Suprapubic skin (tissue), 4 donors: ENCODE measurements around the gene BCL6B. TPM values are rescaled to one million over a fixed set of nuclear protein-coding genes. Genes with fewer than 3 reads are reported as not detected.

Source experiments
- DNase-seq, 2 donors: peaks; one replicate each; pipeline ENCODE4 v3.0.0-alpha.2; 2019; ENCODE audit warnings: low spot score in 2 of 2
- H3K27ac ChIP-seq: fragments of 200-600 bp; sonication (generic); one replicate; pipeline ENCODE4 v1.5.1; 2019
- H3K27me3 ChIP-seq: fragments of 200-600 bp; sonication (generic); one replicate; pipeline ENCODE4 v1.5.1; 2019
- H3K36me3 ChIP-seq: fragments of 200-600 bp; sonication (generic); one replicate; pipeline ENCODE4 v1.5.1; 2019
- H3K4me1 ChIP-seq: fragments of 200-600 bp; sonication (generic); one replicate; pipeline ENCODE4 v1.5.1; 2019
- H3K4me3 ChIP-seq: fragments of 200-600 bp; sonication (generic); one replicate; pipeline ENCODE4 v1.5.1; 2019; ENCODE audit warnings: mild to moderate bottlenecking
- H3K9me3 ChIP-seq: fragments of 200-600 bp; sonication (generic); one replicate; pipeline ENCODE4 v1.5.1; 2019
- EP300 ChIP-seq: sonication (generic); formaldehyde crosslinking; IDR thresholded peaks from one replicate; pipeline ENCODE4 v1.6.1; 2017; ENCODE audit warnings: antibody characterized with exemption
- POLR2A ChIP-seq, 2 donors: fragments of 450-650 bp; IDR thresholded peaks; one replicate each; pipeline ENCODE4 v1.6.1; 2017; ENCODE audit warnings: antibody characterized with exemption in 2 of 2, mild to moderate bottlenecking in 2 of 2, moderate library complexity in 2 of 2
- POLR2AphosphoS5 ChIP-seq, 3 donors: sonication (generic); formaldehyde crosslinking; IDR thresholded peaks; one replicate each; pipeline ENCODE4 v1.6.1; 2017; ENCODE audit warnings: antibody characterized with exemption in 3 of 3
- WGBS: methylation state at CpG from one replicate; pipeline ENCODE4 v1.1.5; 2018; 5-methylcytosine and 5-hydroxymethylcytosine counted together
- total RNA-seq, 4 donors: library from RNA; depleted of rRNA; stranded (reverse); fragments of >200 nt; gene quantifications; one replicate each; pipeline ENCODE4 v1.1.0, GENCODE V29; 2016
- TF ChIP-seq, protein P1 (sequence below), 2 donors: fragments of 200-600 bp in 1 of 2; fragments of 450-650 bp in 1 of 2; sonication (generic) in 1 of 2; IDR thresholded peaks; one replicate each; pipeline ENCODE4 v1.5.1; 2016 to 2019; ENCODE audit warnings: antibody characterized with exemption in 2 of 2, mild to moderate bottlenecking in 1 of 2, moderate library complexity in 1 of 2

BCL6B gene
- total RNA-seq, 4 donors from 2014 or later, result 1.6 to 3.1 (median 1.8) TPM

DNA sequence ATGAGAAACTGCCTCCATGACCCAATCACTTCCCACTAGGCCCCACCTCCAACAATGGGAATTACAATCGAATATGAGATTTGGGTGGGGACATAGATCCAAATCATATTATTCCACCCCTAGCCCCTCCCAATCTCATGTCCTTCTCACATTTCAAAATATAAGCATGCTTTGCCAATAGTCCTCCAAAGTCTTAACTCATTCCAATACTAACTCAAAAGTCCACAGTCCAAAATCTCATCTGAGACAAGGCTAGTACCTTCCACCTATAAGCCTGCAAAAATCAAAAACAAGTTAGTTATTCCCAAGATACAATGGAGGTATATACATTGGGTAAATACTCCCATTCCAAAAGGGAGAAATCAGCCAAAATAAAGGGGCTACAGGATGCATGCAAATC, 44.3 kb downstream of the BCL6B start:
- TF ChIP-seq POLR2AphosphoS5 (IDR thresholded peaks at IDR 0.05) (no peak), EP300 (no peak), POLR2A (IDR thresholded peaks at IDR 0.05) (no peak)
- TF ChIP-seq, protein P1, sequence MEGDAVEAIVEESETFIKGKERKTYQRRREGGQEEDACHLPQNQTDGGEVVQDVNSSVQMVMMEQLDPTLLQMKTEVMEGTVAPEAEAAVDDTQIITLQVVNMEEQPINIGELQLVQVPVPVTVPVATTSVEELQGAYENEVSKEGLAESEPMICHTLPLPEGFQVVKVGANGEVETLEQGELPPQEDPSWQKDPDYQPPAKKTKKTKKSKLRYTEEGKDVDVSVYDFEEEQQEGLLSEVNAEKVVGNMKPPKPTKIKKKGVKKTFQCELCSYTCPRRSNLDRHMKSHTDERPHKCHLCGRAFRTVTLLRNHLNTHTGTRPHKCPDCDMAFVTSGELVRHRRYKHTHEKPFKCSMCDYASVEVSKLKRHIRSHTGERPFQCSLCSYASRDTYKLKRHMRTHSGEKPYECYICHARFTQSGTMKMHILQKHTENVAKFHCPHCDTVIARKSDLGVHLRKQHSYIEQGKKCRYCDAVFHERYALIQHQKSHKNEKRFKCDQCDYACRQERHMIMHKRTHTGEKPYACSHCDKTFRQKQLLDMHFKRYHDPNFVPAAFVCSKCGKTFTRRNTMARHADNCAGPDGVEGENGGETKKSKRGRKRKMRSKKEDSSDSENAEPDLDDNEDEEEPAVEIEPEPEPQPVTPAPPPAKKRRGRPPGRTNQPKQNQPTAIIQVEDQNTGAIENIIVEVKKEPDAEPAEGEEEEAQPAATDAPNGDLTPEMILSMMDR (IDR thresholded peaks at IDR 0.05), result no peak
- WGBS, result 73% methylated on average over 1 of the region's 1 CpG
- Histone ChIP-seq H3K4me3 (no peak overlapping the region), H3K4me1 (no peaks in the 10 kb centered on the region), H3K27me3 (peaks cover 3% of the 10 kb centered on the region), H3K36me3 (no peaks in the 10 kb centered on the region), H3K9me3 (peaks cover 9% of the 10 kb centered on the region), H3K27ac (no peak overlapping the region)
- DNase-seq, result no peak

DNA sequence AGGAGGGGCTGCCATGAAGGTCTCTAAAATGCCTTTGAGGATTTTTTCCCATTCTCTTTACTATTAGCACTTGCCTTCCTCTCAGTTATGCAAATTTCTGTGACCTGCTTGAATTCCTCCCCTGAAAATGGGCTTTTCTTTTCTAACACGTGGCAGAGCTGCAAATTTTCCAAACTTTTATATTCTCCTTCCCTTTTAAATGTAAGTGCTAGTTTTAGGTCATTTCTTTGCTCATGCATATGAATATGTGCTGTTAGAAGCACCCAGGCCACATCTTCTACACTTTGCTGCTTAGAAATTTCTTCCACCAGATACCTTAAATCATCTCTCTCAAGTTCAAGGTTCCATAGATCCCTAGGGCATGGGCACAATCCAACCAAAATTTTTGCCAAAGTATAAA, 45.4 kb downstream of the BCL6B start:
- TF ChIP-seq POLR2AphosphoS5 (IDR thresholded peaks at IDR 0.05) (no peak), POLR2A (IDR thresholded peaks at IDR 0.05) (no peak), EP300 (no peak)
- TF ChIP-seq, protein P1 (IDR thresholded peaks at IDR 0.05), result no peak
- Histone ChIP-seq H3K9me3 (peaks cover 9% of the 10 kb centered on the region), H3K4me1 (no peaks in the 10 kb centered on the region), H3K27ac (no peak overlapping the region), H3K27me3 (peaks cover 3% of the 10 kb centered on the region), H3K36me3 (no peaks in the 10 kb centered on the region), H3K4me3 (no peak overlapping the region)
- DNase-seq, result no peak
- WGBS, result 46% methylated on average over 1 of the region's 1 CpG

DNA sequence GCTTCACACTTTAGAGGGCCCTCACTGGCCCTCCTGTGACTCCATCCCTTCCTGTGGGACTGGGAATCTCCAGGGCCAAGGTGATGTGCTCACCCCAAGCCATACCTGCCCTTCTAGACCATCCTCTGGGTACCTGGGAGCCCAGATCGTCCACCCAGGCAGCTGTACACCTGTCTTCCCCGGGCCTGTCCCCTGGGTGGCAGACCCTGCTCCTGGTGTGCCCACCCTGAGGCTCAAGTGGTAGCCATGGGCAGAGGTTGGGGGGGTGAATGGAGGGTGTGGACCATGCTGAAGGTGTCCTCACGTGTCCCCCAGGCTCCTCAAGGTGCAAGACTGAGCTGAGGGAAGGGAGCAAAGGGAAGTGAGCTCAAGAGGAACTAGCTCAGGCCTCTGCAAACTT, 47.9 kb downstream of the BCL6B start:
- Histone ChIP-seq H3K27ac (no peak overlapping the region), H3K4me1 (no peaks in the 10 kb centered on the region), H3K27me3 (no peaks in the 10 kb centered on the region), H3K9me3 (peaks cover 9% of the 10 kb centered on the region), H3K4me3 (no peak overlapping the region), H3K36me3 (no peaks in the 10 kb centered on the region)
- no peak for DNase-seq
- WGBS, result 92% methylated on average over 3 of the region's 3 CpGs
- TF ChIP-seq, protein P1 (IDR thresholded peaks at IDR 0.05), result no peak
- TF ChIP-seq POLR2AphosphoS5 (IDR thresholded peaks at IDR 0.05) (no peak), POLR2A (IDR thresholded peaks at IDR 0.05) (no peak), EP300 (no peak)

DNA sequence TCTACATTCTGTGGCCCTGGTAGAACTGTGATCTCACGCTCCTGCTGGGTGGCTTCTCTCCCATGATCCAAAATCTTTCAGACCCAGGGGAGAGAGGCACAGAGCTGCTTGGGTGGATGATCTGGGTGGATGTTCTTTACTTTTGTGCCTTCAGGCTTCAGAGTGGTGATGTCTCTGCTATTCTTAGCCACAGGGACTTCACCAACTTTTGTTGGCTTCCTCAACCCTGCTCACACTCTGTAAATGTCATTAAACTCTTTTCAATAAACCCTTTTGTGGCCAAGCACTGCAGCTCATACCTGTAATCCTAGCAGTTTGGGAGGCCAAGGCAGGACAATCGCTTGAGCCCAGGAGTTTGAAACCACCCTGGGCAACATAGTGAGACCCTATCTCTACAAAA, 49.6 kb downstream of the BCL6B start:
- peaks cover 9% of the 10 kb centered on the region for H3K9me3 ChIP-seq
- WGBS, result 51% methylated on average over 2 of the region's 2 CpGs
- H3K4me1 ChIP-seq, result no peaks in the 10 kb centered on the region
- H3K36me3 ChIP-seq, result no peaks in the 10 kb centered on the region
- H3K27ac ChIP-seq, result no peak overlapping the region
- DNase-seq, result no peak
- H3K4me3 ChIP-seq, result no peak overlapping the region
- TF ChIP-seq, protein P1 (IDR thresholded peaks at IDR 0.05), result no peak
- TF ChIP-seq POLR2AphosphoS5 (IDR thresholded peaks at IDR 0.05) (no peak), EP300 (no peak), POLR2A (IDR thresholded peaks at IDR 0.05) (no peak)
- H3K27me3 ChIP-seq, result no peaks in the 10 kb centered on the region

DNA sequence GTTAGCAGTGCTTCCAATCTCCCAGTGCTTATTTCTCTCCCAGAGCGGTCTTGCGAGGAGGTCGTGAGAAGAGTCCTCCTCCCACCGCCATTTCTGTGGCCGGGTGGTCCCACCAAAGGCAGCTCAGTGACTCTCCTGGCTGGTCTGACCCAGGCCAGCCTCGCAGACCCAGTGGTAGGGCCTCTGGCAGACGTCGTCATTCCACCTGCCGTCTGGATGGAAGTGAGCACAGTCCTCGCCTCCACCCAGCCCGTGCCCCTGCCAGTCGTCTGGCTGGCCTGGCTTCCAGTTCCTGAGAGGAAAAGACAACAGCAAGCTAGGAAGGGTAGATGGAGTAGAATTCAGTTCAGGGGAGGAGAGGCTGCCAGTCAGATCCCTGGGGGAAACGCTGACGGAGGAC, 52.1 kb downstream of the BCL6B start:
- H3K36me3 ChIP-seq, result no peaks in the 10 kb centered on the region
- no peaks in the 10 kb centered on the region for H3K9me3 ChIP-seq
- no peak for TF ChIP-seq EP300
- no peak for TF ChIP-seq POLR2AphosphoS5 (IDR thresholded peaks at IDR 0.05)
- TF ChIP-seq, protein P1 (IDR thresholded peaks at IDR 0.05), result no peak
- no peak for TF ChIP-seq POLR2A (IDR thresholded peaks at IDR 0.05)
- H3K4me3 ChIP-seq, result no peak overlapping the region
- no peaks in the 10 kb centered on the region for H3K4me1 ChIP-seq
- no peak for DNase-seq
- 84% methylated on average over 14 of the region's 14 CpGs for WGBS
- H3K27ac ChIP-seq, result no peak overlapping the region
- no peaks in the 10 kb centered on the region for H3K27me3 ChIP-seq
